Stimulated activated CD4-positive, alpha-beta T cell treated with anti-CD3 and anti-CD28 coated beads, Interleukin-1b, Interleukin-23, amount 100 ng/mL, for 1 hour (primary cell): Measurements from ENCODE around the gene KIF5A.
A peak's percentile ranks its signal among the peaks of the same experiment; 100 is the strongest.

Experiments
- DNase-seq, 2 donors: peaks; one replicate each; pipeline ENCODE4 v3.0.0-alpha.2; 2020; ENCODE audit warnings: low read depth in 2 of 2

The KIF5A gene

DNA sequence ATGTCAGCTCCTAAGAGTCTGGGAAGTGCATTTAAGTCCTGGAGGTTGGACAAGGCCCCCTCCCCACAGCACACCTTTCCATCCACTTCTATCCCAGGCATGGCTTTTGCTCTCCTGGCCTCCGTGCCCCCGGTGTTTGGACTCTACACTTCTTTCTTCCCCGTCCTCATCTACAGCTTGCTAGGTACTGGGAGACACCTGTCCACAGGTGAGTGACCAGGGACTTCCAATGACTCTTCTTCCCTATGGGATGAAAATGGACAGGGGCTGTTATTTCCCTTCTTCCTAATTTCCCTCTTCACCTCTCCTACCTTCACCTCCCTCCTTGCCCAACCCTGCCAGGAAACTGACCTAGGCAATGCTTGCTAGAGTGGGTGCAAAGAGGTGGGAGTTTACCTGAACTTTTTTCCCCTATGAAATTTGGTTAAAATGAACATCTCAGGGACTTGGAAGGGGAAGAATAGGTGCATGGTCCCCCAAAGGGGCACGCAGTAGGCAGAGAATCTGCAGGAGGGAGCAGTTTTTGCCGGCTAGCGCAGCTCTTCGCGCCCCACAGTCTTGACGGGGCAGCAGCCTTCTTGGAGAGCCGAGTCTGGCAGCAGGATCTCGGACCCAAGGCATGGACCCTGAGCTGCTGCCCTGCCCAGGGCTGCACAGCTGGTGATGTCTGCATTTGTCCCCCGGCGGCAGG lies 70.5 kb downstream of the KIF5A start:
- DNase-seq, result no peak

DNA sequence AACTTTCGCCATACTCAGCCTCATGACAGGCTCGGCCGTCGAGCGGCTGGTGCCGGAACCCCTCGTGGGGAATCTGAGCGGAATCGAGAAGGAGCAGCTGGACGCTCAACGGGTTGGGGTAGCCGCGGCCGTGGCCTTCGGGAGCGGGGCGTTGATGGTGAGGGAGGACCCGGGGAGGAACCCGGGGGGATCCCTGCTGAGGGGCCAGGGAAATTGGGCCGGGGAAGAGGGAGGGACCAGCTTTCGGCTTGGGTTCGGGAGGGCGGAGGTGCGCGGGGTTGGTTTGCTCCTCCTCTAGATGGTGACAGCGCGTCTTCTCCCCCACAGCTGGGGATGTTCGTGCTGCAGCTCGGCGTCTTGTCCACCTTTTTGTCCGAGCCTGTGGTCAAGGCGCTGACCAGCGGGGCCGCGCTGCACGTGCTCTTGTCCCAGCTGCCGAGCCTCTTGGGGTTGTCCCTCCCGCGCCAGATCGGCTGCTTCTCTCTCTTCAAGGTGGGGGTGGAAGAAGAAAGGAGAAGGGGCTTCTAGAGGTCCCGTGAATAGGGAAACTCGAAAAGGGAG lies 71.2 kb downstream of the KIF5A start:
- DNase-seq, result no peak

DNA sequence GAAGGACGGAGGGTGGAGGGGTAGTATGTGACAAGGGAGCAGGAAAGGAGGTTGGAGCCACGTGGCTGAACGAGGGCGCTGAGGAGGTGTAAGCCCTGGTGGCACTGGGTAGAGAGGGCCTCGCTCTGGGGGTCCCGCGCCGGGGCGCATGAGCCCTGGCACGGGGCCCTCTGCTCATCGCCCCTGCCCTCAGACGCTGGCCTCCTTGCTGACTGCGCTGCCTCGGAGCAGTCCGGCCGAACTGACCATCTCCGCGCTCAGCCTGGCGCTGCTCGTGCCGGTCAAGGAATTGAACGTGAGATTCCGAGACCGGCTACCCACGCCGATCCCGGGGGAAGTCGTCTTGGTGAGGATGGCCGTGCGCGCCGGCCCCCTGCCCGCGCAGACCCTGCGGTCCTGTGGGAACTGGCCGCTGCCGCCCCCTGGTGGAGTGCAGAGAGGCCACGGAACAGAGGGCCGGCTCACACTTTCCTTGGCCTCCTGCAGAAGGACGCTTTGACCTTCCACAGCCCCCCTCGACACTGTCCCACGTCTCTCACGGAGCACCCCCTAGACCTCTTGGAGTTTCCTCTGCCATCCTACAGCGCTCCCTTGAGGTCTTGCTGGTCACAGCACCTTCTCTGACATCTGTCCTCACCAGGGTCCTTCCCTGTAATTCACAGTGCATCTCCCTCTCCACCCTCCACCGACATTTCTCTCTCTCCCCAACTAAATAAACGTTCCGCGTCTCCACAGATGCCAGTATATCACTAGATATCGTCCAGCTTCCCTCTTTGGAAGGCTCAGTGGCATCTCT lies 71.9 kb downstream of the KIF5A start:
- peak in 1 of 2 donors; percentile 50 for DNase-seq

GRCh38 chr12:57622293-57623245 lies 72.7 kb downstream of the KIF5A start:
- no peak for DNase-seq

- no peak for DNase-seq
Measured at GRCh38 chr12:57623385-57623784, 73.5 kb downstream of the KIF5A start.

DNA sequence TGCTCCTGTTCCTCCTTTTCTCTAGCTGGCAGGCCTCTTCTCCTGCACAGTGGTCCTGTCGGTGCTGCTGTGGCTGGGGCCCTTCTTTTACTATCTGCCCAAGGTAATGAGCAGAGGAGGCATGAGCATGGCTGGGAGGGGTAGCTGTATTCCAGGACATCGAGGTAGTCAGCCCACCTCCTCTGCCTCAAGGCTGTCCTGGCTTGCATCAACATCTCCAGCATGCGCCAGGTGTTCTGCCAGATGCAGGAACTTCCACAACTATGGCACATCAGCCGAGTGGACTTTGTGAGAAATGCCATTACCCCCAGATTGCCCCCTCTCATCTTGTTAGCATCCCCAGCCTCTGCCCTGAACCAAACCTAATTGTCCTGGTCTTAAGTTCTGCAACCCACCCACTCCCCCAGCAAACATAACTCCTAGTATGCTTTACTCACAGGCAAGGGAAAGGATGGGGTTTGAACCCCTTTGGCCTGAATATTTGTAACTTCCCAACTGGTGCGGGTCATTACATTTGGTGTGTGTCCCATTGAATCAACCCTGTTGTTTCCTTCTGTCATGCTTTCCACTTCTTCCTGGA lies 74.1 kb downstream of the KIF5A start:
- DNase-seq, result no peak

GRCh38 chr12:57624441-57625220 lies 74.8 kb downstream of the KIF5A start:
- no peak for DNase-seq

- no peak for DNase-seq
Measured at GRCh38 chr12:57625261-57626032, 75.6 kb downstream of the KIF5A start.

GRCh38 chr12:57626111-57626920 lies 76.5 kb downstream of the KIF5A start:
- DNase-seq, result no peak

DNA sequence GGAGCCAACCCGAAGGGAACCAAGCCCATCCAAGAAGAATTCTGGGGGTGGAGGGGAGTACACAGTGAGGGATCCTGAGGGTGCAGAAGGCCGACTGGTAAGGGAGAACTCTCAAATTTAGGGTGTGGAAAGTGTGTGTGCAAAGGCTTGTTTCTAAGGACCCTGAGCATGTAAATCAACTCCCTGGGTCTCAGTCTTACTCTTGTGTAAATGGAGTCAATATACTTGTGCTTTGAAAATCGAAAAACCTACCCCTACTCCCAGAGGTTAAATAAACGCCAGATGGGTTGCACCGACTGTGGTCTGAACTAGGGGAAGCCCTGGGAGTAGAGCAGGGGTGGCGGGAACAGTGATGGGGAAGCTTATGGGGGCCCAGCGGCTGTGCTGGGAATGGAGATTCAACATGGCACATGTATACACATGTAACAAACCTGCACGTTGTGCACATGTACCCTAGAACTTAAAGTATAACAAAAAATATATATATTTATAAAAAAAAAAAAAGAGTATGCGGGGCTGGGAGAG lies 77.1 kb downstream of the KIF5A start:
- no peak for DNase-seq

DNA sequence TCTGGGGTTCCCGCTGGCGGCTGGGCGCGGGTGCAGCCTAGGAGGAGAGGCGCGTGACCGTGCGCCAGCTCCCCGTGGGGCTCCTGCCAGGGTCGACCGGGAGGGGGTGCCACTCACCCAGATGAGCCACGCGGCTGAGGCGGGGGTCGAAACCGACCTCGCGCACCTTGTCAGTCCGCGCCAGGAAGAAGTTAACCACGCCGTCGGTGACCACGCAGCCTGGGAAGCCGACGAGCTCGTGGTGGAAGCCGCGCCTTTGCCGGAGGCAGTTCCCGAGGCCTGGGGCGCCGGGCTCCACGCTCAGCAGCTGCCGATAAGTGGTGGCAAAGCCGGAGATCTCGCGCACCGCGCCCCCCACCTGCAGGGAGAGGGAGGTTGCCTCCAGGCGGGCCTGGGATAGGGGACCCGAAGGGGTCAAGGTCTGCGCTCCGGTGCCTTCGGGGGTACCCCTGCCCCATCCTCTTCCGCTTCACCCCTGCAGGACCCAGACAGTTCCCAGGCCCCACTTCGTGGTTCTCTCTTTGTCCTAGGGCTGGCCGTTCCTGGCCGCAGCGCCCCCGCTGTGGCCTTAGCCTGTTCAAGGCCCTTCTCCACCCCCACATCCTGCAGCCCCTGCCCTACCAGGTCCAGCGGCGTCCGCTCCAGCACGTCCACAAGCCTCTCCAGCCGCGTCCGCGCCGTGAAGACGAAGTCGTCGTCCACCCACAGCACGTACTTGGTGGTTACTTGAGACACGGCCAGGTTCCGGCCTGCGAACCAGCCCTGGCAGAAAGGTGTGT lies 77.8 kb downstream of the KIF5A start:
- no peak for DNase-seq

DNA sequence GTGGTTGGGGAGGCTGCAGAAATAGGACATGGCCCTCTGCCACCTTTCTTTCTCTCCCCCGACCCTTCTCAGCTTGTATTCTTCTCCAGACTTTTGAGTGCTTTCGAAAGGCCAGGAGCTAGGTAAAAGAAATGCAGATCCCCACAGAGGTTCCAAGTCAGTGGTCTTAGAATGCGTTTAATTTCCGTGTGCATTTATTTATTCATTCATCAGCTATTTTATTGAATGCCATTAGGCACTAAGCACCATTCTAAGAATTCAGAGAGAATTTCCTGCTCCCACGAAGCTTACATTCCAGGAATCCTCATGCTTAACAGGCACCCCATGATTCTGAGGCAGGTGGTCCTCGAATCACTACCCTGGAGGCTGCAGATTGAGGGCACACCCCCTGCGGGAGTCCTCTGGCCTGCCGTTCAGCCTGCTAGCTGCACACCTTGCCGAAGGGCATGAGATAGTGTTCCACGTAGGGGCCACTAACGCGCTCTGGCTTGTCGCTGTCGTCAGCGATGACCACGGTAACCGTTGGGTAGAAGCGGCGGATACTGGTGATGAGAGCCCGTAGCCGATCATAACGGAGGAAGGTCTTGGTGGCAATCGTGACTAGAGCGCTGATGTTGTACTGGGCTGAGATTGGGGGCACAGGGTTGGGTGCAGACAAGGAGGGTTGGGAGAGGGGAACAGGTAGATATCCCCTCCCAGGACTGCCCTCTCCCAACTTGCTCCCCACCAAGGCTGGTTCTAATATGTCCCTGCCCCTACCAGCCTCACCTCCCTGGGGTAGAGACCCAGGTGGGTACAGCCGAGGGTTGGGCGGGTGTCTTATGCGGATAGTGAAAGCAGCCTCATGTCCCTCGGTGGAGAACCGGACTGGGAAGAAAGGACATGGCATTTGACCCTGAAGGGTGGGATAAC lies 78.7 kb downstream of the KIF5A start:
- no peak for DNase-seq

DNA sequence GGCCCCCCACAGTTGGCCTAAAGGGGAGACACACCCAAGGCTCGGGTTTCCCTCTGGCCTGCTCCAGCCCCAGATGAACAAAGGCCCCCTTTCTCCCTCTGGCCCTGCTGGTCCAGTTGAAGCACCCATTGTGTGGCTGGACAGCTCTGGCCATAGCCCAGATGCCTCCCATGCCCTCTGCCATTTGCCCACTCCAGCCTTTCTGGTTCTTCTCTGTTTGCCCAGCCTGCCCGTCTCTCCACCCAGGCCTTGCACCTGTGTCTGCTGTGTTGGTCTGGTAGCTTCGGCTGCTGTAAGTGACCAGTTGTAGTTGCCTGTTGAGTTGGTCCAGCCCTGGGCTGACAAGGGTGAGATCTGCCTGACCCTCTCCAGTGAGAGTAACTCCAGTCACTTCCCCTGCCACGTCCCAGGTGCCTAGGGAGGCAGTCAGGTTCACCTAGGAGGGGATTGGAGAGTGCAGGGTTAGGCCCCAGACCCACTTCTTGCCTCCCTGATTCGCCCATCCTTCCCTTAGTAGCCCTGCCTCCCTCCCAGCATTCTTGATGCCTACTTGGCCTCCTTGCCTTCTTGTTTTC lies 80.1 kb downstream of the KIF5A start:
- no peak for DNase-seq

DNA sequence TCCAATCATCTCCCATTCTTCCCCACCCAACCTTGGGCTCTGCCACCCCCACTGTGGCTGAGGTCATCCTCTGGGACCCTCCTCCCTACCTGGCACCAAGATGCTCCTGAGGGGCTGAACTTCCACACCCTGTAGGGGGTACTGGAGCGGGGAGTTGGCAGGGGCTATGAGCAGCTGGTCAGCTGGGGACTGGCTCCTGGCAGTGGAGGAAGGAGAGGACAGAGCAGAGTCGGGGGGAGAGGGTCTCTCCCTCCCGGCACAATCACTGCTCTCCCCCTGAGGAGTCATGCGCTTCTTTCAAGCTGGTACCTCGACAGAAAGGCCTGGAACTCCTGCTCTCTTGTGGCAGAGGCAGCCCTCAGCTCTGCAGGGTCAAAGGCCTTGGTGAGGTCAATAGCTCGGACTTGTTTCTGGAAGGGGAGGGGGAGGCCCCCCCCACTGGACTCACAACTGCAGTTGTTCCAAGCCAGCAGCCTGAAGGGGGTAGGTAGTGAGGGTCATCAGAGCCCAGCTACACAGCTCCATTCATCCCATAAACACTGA lies 81.1 kb downstream of the KIF5A start:
- DNase-seq, result no peak

DNA sequence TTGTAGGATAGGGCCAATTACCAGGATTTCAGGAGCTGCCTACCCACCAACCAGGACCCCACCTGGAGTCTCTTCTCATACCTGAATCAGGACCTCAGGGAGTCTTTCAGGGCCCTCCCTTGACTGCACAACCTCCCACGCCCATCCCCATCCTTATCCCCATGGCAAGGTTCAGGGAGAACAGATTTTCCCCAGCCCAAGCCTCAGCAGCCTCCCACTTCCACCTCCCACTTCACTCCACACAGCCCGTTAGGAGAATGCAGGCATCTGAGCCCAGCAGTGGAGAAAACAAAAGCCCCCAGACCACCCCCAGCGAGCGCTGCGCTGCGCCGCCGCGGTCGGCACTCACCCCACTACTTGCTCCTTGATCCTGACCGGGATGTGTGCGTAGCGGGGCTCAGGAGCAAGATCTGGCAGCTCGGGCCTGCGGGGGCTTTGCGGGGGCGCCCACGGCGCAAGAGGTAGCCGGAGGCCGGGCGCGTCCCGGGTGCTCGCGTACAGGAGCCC lies 81.8 kb downstream of the KIF5A start:
- no peak for DNase-seq
